OCI-M2 (cell line): Measurements from ENCODE around the gene CPNE5.
"Not testable (repeated sequence)": the region's sequence is repeated elsewhere in the genome, so short reads cannot be mapped to it uniquely, and the experiment has no call there.

Source experiments
- DNase-seq: peaks from one replicate; lab custom pipeline; 2025; ENCODE audit not compliant: unreplicated experiment; lab: John Stamatoyannopoulos, UW

The CPNE5 gene

GRCh38 chr6:36704961-36705577 lies 134.2 kb downstream of the CPNE5 start:
- DNase-seq, result not testable (repeated sequence)

DNA sequence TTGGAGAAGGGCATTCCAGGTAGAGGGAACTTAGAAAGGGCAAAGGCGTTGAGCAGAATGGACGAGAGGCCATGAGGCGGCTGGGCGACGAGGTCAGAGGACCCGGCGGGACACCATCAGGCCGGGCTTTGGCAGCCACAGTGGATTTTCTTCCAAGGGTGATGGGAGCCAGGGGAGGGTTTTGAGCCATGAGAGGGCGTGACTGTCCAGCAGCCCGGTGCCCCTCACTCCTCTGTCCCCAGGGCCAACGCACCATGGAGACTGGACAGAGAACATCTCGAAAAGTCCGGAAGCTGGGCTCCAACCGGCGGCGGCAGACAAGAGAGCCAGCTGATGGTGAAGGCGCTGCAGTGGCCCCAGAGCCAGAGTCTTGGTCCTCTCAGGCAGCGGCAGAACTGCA lies 135.3 kb downstream of the CPNE5 start:
- DNase-seq, result no peak

- no peak for DNase-seq
Observed at GRCh38 chr6:36703081-36703606, 136.1 kb downstream of the CPNE5 start.

DNA sequence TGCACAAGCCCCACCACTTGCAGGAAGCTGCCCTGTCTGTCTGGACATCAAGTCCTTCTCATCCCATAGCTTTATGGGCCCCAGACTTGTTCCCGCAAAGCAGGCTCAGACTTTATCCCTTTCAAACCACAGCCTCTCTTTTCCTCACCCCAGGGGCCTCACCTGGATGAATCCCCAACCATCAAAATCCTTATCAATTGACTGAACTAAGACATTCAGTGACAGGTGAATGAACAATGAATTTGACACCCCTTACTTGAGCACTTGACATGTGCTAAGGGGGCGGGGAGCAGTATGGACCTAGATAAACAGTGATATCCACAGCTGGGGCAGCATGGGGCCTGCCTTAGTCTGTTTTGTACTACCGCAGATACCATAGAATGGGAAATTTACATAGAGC lies 136.6 kb downstream of the CPNE5 start:
- DNase-seq, result no peak

- no peak for DNase-seq
Observed at GRCh38 chr6:36701401-36701991, 137.7 kb downstream of the CPNE5 start.

DNA sequence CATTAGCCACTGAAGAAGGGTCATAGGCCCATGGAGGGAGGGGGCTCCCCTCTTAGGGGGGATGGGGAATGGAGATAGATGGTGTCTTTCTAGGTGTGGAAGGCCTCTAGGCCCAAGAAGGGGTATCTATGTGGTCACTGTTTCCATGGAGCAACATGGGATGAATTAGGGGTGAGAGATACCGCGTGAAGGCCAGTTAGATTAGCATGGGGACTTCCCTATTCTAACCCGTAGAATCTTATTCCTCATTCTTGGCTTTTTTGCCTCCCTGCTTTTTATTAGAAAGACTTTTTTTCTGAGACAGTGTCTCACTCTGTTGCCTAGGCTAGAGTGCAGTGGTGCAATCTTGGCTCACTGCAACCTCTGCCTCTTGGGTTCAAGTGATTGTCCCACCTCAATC lies 138.4 kb downstream of the CPNE5 start:
- DNase-seq, result no peak

GRCh38 chr6:36700071-36700812 lies 139.0 kb downstream of the CPNE5 start:
- no peak for DNase-seq

- no peak for DNase-seq
Observed at GRCh38 chr6:36699348-36699747, 139.9 kb downstream of the CPNE5 start.

DNA sequence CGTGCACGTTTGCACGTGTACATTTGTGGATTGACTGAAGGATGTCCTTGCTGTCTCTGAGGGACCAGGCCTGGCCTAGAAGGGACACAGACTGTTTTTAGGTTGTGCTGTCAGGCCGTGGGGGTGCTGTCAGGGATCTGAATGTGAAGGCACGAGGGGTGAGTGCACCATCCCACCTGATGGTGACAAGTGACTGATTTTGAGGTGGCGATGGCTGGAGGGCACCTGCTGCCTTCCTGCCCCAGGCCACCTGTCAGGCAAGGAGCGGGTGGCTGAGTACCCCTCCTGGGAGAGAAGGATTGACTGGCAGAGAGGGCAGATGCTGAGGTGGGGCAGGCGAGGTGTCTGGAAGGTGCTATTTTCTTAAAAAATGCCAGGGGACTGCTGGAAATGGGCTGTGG lies 140.4 kb downstream of the CPNE5 start:
- no peak for DNase-seq

DNA sequence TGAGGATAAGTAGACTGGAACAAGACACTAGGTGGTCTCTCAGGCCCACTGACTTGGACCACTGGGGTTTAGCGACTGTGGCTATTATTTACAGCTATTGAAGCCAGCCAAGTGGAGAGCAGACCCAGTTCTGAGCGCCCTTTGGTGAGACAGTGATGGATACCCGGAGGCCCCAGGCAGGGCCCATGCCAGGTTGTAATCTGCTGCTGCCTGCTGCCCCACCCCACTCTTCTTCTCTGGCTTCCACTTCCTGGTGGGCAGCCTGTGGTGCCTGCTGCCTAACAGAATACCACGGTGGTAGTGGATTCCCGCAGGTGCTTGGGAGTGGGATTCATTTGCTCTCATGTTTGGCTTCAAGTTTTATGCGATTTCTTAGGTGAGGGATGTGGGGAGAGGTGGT lies 141.0 kb downstream of the CPNE5 start:
- no peak for DNase-seq

DNA sequence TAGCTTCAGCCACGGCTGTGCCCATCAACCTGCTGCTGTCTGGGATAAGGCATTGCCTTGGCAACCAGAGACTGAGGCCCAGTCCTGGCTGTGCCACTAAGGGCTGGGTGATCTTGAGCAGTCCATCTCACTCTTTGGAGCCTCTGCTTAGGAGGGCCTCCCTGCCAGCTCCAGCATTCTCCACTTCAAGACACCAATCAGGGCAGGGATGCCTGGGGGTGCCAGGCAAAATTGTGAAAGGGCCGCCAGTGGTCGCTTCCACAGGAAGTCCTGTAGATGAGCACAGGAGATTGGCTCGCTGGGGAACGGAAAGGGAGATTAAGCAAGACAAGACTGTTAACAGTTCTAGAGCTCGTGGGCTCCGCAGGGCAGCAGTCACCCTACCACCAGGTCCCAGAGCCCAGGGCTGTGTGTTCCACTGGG lies 141.8 kb downstream of the CPNE5 start, which contains the start of gene RAB44:
RAB44 (plus strand) TSS at position 346 of the 423 bp plus-strand sequence. CDS start 6,410 bp downstream, outside the sequence.
- DNase-seq, result no peak

DNA sequence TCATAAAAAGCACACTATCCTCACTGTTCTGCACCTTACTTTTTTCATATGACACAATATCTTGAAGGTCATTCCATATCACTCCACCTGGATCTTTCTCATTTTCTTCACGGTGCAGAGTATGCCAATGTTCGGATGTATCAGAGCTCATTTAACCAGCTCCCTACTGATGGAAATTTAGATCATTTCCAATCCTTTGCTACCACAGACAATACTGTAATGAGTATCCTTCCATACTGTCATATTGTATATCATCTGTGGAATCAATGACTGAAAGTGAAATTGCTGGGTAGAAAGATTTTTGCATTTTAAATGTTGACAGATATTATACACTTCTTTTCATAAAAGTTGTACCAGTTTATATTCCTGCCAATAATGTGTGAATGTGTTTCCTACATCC lies 143.8 kb downstream of the CPNE5 start:
- no peak for DNase-seq

GRCh38 chr6:36694616-36695015 lies 144.6 kb downstream of the CPNE5 start:
- DNase-seq, result no peak

DNA sequence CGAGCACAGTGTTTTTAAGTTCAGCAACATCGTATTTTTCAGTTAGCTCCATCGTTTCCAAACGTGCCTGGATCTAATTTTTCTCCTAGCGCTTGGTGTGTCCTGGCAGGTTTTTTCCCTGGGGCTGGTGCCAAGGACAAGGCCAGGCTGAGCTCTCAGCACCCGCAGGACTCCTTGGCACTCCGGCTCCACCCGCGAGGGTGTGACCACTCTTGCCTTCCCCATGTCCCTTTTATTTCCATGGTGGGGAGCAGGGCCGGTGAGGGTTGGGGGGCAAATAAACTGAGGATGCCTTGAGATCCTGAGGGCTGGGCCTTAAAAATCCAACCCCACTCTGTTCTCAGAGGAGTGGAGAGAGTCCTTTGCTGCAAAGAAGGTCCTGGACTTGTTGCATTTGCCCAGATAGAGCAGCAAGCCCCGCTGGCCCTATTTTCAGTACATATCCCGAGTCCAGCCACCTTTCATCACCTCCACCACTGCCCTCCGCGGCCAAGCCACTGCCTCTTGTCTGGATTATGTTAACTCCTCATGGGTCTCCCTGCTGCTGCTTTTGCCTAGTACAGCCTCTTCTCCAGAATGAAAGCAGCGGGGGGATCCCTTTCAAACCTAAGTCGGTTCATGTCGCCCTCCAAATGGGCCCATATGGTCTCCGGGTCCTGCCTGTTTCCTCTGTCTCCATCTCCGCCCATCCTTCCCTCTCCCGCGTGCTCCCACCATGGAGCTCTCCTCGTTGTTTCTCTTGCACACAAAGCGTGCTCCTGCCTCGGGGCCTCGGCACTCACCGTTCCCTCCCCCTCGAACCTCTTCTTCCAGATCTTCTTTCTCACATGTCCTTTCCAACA lies 146.2 kb downstream of the CPNE5 start:
- no peak for DNase-seq

- no peak for DNase-seq
Observed at GRCh38 chr6:36692220-36692619, 147.0 kb downstream of the CPNE5 start.

DNA sequence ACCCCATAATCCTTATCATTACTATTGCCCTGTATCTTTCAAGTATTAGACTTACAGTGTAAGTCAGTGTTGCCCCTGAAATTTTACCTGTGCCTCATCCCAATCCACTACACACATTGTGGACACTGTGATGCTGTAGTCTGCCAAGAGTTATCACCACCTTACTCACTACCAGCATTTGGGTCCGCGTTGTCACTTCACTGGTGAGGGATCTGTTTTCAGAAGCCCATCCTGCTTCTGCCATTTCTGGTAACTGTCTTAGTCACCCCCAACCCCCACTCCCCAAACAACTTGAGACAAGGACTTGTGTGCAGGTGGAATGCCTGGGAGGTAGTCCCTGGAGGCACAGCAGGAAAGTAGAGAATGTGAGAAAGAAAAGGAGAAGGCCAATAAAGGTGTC lies 147.6 kb downstream of the CPNE5 start:
- no peak for DNase-seq

DNA sequence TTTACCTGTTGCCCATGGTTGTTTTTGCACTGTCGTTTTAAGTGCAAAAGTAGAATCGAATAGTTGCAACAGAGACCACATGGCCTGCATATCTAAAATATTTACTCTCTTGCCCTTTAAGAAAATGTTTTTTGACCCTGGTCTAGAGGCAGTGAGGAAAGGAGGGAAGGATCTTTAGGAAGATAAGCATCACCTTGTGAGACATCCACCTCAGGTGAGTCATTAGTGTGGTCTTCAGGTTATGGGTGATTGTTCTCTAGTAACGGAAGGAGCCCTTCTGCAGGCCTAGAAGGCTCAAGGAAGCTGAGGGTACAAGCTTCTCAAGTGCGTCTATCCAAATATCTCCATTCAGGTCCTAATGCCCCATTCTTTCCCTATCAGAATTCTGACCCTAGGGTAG lies 148.2 kb downstream of the CPNE5 start:
- DNase-seq, result no peak
